Neural crest cell (in vitro differentiated cells): ENCODE data around the gene ATP6V1C2. TPM values are rescaled to one million over a fixed set of nuclear protein-coding genes. Genes with fewer than 3 reads are reported as not detected.

ENCODE experiments used
- DNase-seq: peaks from one replicate; pipeline ENCODE4 v3.0.0; 2021; ENCODE audit warnings: low read depth, mixed read lengths, low spot score
- H3K27ac Mint-ChIP-seq: one replicate; pipeline ENCODE4 v1.8.0; 2021; ENCODE audit warnings: mild to moderate bottlenecking, mixed read lengths; ENCODE audit not compliant: unreplicated experiment
- H3K27me3 Mint-ChIP-seq: 2 replicates; pipeline ENCODE4 v1.8.0; 2021; ENCODE audit warnings: low read depth, mild to moderate bottlenecking, mixed read lengths
- H3K36me3 Mint-ChIP-seq: 2 replicates; pipeline ENCODE4 v1.8.0; 2021; ENCODE audit warnings: low read depth, mild to moderate bottlenecking, mixed read lengths
- H3K4me1 Mint-ChIP-seq: 2 replicates; pipeline ENCODE4 v1.8.0; 2021; ENCODE audit warnings: mixed read lengths
- H3K4me3 Mint-ChIP-seq: one replicate; pipeline ENCODE4 v1.8.0; 2021; ENCODE audit warnings: mild to moderate bottlenecking, mixed read lengths
- H3K9me3 Mint-ChIP-seq: 2 replicates; pipeline ENCODE4 v1.8.0; 2021; ENCODE audit warnings: mixed read lengths
- CTCF ChIP-seq: fragments of 200-600 bp; sonication (generic); conservative IDR thresholded peaks from 2 replicates; pipeline ENCODE4 v1.5.0; 2021; ENCODE audit warnings: antibody characterized with exemption, mild to moderate bottlenecking
- total RNA-seq: library from RNA; stranded (reverse); gene quantifications from 2 replicates; pipeline ENCODE4 v1.2.1, GENCODE V29; 2021

The ATP6V1C2 gene
- total RNA-seq, 1 donor from 2014 or later: 0.14 TPM

DNA sequence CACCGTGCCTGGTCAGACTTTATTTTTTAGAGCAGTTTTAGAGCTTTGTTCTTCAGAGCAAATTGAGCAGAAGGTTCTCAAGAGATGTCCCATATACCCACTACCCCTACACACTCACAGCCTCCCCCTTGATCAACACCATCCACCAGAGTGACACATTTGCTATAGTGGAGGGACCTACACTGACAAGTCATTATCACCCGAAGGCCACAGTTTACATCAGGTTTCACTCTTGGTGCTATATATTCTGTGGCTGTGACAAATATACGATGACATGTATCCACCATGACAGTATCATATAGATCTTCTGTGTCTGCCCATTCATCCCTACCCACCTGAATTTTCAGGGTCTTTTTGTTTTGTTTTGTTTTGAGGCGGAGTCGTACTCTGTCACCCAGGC is 15.4 kb upstream of the ATP6V1C2 start:
- no peak for TF ChIP-seq CTCF
- Mint-ChIP-seq H3K36me3 (no peaks in the 10 kb centered on the region), H3K27ac (no peak overlapping the region), H3K9me3 (no peaks in the 10 kb centered on the region), H3K4me1 (no peaks in the 10 kb centered on the region), H3K4me3 (no peak overlapping the region), H3K27me3 (peaks cover 49% of the 10 kb centered on the region)
- no peak for DNase-seq

- no peak for TF ChIP-seq CTCF
- peaks cover 4% of the 10 kb centered on the region for H3K4me1 Mint-ChIP-seq
- H3K27ac Mint-ChIP-seq: no peak overlapping the region
- DNase-seq: no peak
- no peaks in the 10 kb centered on the region for H3K36me3 Mint-ChIP-seq
- H3K9me3 Mint-ChIP-seq: no peaks in the 10 kb centered on the region
- no peak overlapping the region for H3K4me3 Mint-ChIP-seq
- H3K27me3 Mint-ChIP-seq: peaks cover 57% of the 10 kb centered on the region
Measured at GRCh38 chr2:10707831-10708230, 13.6 kb upstream of the ATP6V1C2 start.

GRCh38 chr2:10709290-10709939 is 12.0 kb upstream of the ATP6V1C2 start:
- DNase-seq: no peak
- Mint-ChIP-seq H3K36me3 (no peaks in the 10 kb centered on the region), H3K27ac (no peak overlapping the region), H3K27me3 (peaks cover 67% of the 10 kb centered on the region), H3K4me1 (peaks cover 4% of the 10 kb centered on the region), H3K4me3 (no peak overlapping the region), H3K9me3 (no peaks in the 10 kb centered on the region)
- peak; percentile 40 for TF ChIP-seq CTCF

GRCh38 chr2:10712185-10712809 is 9.1 kb upstream of the ATP6V1C2 start:
- no peaks in the 10 kb centered on the region for H3K9me3 Mint-ChIP-seq
- H3K27ac Mint-ChIP-seq: peak overlapping the region; percentile 35
- DNase-seq: no peak
- TF ChIP-seq CTCF: no peak
- peaks cover 4% of the 10 kb centered on the region for H3K4me1 Mint-ChIP-seq
- H3K4me3 Mint-ChIP-seq: no peak overlapping the region
- H3K36me3 Mint-ChIP-seq: no peaks in the 10 kb centered on the region
- peaks cover 76% of the 10 kb centered on the region for H3K27me3 Mint-ChIP-seq

DNA sequence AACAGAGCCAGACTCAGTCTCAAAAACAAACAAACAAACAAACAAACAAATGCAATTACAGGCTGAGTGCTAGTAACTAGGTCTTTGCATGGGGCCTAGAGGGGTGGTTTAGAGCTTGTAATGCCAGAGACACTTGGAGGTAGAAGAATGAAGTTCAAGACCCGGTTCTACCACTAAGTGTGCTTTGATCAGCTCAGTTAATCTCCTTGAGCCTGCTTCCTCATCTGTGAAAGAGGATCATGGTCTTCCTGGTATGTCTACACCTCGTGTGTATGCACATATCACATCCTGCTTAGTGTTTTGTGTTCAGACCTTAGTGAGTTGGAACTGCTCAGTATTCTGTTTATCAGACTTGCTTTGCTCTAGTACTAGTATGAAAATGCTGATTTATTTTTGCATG is 4.8 kb upstream of the ATP6V1C2 start:
- no peak for DNase-seq
- no peak overlapping the region for H3K27ac Mint-ChIP-seq
- peaks cover 4% of the 10 kb centered on the region for H3K4me1 Mint-ChIP-seq
- no peaks in the 10 kb centered on the region for H3K36me3 Mint-ChIP-seq
- H3K9me3 Mint-ChIP-seq: no peaks in the 10 kb centered on the region
- no peak for TF ChIP-seq CTCF
- peaks cover 79% of the 10 kb centered on the region for H3K27me3 Mint-ChIP-seq
- no peak overlapping the region for H3K4me3 Mint-ChIP-seq
